Osteoblast (primary cell): ENCODE data around the gene PDLIM5. TPM values are rescaled to one million over a fixed set of nuclear protein-coding genes. Genes with fewer than 3 reads are reported as not detected.
"Not testable (repeated sequence)": the region's sequence is repeated elsewhere in the genome, so short reads cannot be mapped to it uniquely, and the experiment has no call there.

Experiments
- DNase-seq: peaks from one replicate; pipeline ENCODE4 v3.0.0; 2011; ENCODE audit warnings: low spot score, mixed read lengths; ENCODE audit not compliant: insufficient read length; ENCODE audit errors: missing footprints
- H2AFZ ChIP-seq: 2 replicates; pipeline ENCODE4 v1.6.0; 2011; ENCODE audit warnings: mild to moderate bottlenecking, low read length
- H3K27ac ChIP-seq: 2 replicates; pipeline ENCODE4 v1.5.1; 2011; ENCODE audit warnings: mild to moderate bottlenecking, low read depth, low read length, moderate library complexity
- H3K27me3 ChIP-seq: 2 replicates; pipeline ENCODE4 v1.6.0; 2012; ENCODE audit warnings: mild to moderate bottlenecking, control low read depth, inconsistent platforms, low read length, moderate library complexity; ENCODE audit not compliant: insufficient read depth
- H3K36me3 ChIP-seq: 2 replicates; pipeline ENCODE4 v1.5.1; 2011; ENCODE audit warnings: mild to moderate bottlenecking, low read length, control low read depth, moderate library complexity; ENCODE audit not compliant: insufficient read depth
- H3K4me1 ChIP-seq: 2 replicates; pipeline ENCODE4 v1.5.1; 2011; ENCODE audit warnings: mild to moderate bottlenecking, low read length, control low read depth, moderate library complexity; ENCODE audit not compliant: insufficient read depth
- H3K4me2 ChIP-seq: 2 replicates; pipeline ENCODE4 v1.6.0; 2011; ENCODE audit warnings: mild to moderate bottlenecking, low read length; ENCODE audit not compliant: insufficient read depth
- H3K4me3 ChIP-seq: fragments of 200-600 bp; sonication (generic); 3 replicates; pipeline ENCODE4 v1.5.1; 2012; ENCODE audit warnings: mild to moderate bottlenecking, low read length, inconsistent platforms; ENCODE audit not compliant: insufficient read depth
- H3K79me2 ChIP-seq: 2 replicates; pipeline ENCODE4 v1.6.0; 2012; ENCODE audit warnings: mild to moderate bottlenecking, low read length, control low read depth, inconsistent platforms; ENCODE audit not compliant: insufficient read depth
- H3K9me3 ChIP-seq: 2 replicates; pipeline ENCODE4 v1.5.1; 2011; ENCODE audit warnings: low read depth, low read length, control low read depth
- H4K20me1 ChIP-seq: 2 replicates; pipeline ENCODE4 v1.6.0; 2012; ENCODE audit warnings: mild to moderate bottlenecking, low read length, control low read depth; ENCODE audit not compliant: insufficient read depth
- CTCF ChIP-seq: IDR thresholded peaks from 2 replicates; pipeline ENCODE4 v1.5.1; 2011; ENCODE audit warnings: mild to moderate bottlenecking, low read depth, low read length, moderate library complexity; ENCODE audit errors: extremely low read depth
- total RNA-seq: library from RNA; depleted of rRNA; stranded (reverse); fragments of >200 nt; gene quantifications from 2 replicates; pipeline ENCODE4 v1.2.3, GENCODE V29; 2012

PDLIM5 gene
- total RNA-seq, 1 donor = 312 TPM

DNA sequence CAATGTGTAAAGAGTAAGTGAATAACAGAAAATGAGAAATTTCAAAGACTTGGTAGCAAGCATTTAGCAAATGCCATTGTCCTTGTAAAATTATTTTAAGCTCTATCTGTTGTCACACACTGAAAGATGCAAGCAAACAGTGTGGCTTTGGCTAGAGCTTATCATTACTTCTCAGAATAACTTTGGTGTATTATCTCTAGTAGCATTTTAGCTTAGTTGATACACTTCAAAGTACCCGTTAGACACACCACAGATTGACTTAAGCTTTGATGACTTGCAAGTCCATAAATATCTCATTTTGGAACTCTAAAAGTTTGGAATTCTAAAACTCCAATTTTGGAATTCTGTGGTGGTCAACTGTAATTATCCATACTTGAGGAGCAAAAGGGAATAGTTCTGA lies 98.6 kb downstream of the PDLIM5 start:
- Histone ChIP-seq H3K27me3 (no peaks in the 10 kb centered on the region), H3K4me3 (no peak overlapping the region), H3K27ac (peak overlapping the region; percentile 21), H3K4me2 (no peak overlapping the region), H3K79me2 (peaks cover 85% of the 10 kb centered on the region), H2AFZ (no peak overlapping the region), H4K20me1 (no peaks in the 10 kb centered on the region), H3K9me3 (no peaks in the 10 kb centered on the region), H3K36me3 (peaks cover 17% of the 10 kb centered on the region), H3K4me1 (peaks cover 56% of the 10 kb centered on the region)
- TF ChIP-seq CTCF = no peak
- DNase-seq = no peak

- peaks cover 54% of the 10 kb centered on the region for H3K4me1 ChIP-seq
- peaks cover 17% of the 10 kb centered on the region for H3K36me3 ChIP-seq
- H3K27ac ChIP-seq = no peak overlapping the region
- H3K4me3 ChIP-seq = no peak overlapping the region
- no peaks in the 10 kb centered on the region for H3K9me3 ChIP-seq
- no peak overlapping the region for H3K4me2 ChIP-seq
- H3K27me3 ChIP-seq = no peaks in the 10 kb centered on the region
- no peak for DNase-seq
- TF ChIP-seq CTCF = no peak
- H4K20me1 ChIP-seq = no peaks in the 10 kb centered on the region
- H3K79me2 ChIP-seq = peaks cover 83% of the 10 kb centered on the region
- H2AFZ ChIP-seq = no peak overlapping the region
Measured at GRCh38 chr4:94550851-94551250, 99.1 kb downstream of the PDLIM5 start.

GRCh38 chr4:94551643-94552564 lies 100.2 kb downstream of the PDLIM5 start:
- Histone ChIP-seq H3K9me3 (no peaks in the 10 kb centered on the region), H3K79me2 (peaks cover 78% of the 10 kb centered on the region), H2AFZ (no peak overlapping the region), H3K4me1 (peaks cover 50% of the 10 kb centered on the region), H3K4me2 (peak overlapping the region; percentile 17), H4K20me1 (no peaks in the 10 kb centered on the region), H3K36me3 (peaks cover 17% of the 10 kb centered on the region), H3K27ac (peak overlapping the region; percentile 54), H3K27me3 (no peaks in the 10 kb centered on the region), H3K4me3 (no peak overlapping the region)
- TF ChIP-seq CTCF = no peak
- no peak for DNase-seq

DNA sequence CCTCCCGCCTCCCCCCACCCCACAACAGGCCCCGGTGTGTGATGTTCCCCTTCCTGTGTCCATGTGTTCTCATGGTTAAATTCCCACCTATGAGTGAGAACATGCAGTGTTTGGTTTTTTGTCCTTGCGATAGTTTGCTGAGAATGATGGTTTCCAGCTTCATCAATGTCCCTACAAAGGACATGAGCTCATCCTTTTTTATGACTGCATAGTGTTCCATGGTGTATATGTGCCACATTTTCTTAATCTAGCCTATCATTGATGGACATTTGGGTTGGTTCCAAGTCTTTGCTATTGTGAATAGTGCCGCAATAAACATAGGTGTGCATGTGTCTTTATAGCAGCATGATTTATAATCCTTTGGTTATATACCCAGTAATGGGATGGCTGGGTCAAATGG lies 104.3 kb downstream of the PDLIM5 start:
- H3K27me3 ChIP-seq, H3K4me2 ChIP-seq, H3K27ac ChIP-seq, H3K4me3 ChIP-seq, H4K20me1 ChIP-seq, H2AFZ ChIP-seq, H3K9me3 ChIP-seq, DNase-seq: not testable (repeated sequence)
- H3K4me1 ChIP-seq = peaks cover 47% of the 10 kb centered on the region
- H3K36me3 ChIP-seq = peaks cover 17% of the 10 kb centered on the region
- peaks cover 67% of the 10 kb centered on the region for H3K79me2 ChIP-seq

- H3K4me1 ChIP-seq = peaks cover 47% of the 10 kb centered on the region
- not testable (repeated sequence) for H2AFZ ChIP-seq, H3K27ac ChIP-seq, H3K27me3 ChIP-seq, H3K4me3 ChIP-seq, DNase-seq, H3K4me2 ChIP-seq, H3K9me3 ChIP-seq
- peaks cover 70% of the 10 kb centered on the region for H3K79me2 ChIP-seq
- H4K20me1 ChIP-seq = peaks cover 10% of the 10 kb centered on the region
- H3K36me3 ChIP-seq = peaks cover 17% of the 10 kb centered on the region
Measured at GRCh38 chr4:94557632-94558031, 105.9 kb downstream of the PDLIM5 start.
